ENCODE data around the gene KIF13A. TPM values are rescaled to one million over a fixed set of nuclear protein-coding genes. Genes with fewer than 3 reads are reported as not detected.

The KIF13A gene
- total and polyA plus RNA-seq, 2 experiments from 2014 or later: 8.4 to 28.2 TPM

DNA sequence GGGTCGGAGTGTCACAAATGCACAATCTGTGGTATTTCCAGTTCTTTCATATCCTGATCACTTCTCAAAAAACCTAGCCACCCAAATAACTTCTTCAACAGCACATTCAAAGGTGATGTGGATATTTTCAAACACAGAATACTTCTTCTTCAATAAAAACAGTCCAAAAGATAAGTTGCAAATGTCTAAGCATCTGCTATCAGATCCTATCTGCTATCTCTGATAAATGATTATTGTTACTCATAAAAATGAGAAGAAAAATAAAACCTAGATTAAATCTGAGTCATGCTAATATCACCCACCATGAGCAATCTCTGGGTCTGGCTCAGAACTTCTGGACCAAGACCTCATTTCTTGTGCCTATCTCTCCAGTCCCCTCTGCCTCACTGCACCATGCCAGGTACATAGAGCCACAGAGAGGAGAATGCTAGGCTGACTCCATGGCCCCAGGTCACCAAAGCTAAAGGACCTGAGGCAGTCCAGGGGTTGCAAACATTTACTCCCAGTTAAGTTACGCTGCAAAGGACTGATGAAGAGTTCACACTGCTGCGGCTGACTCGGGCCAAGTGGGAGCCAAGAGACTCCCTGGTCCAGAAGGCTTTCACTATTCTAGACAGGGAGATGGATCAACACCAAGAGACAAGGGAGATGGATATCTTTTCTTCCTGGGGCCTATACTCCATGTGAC lies 101.4 kb downstream of the KIF13A start:
- H3K27ac ChIP-seq (ENCODE audit: low read depth): no peak overlapping the region
- no peak overlapping the region for H2AFZ ChIP-seq
- TF ChIP-seq EZH2phosphoT487 (IDR thresholded peaks at IDR 0.05; ENCODE audit: unreplicated experiment) (no peak), POLR2AphosphoS5 (IDR thresholded peaks at IDR 0.05; ENCODE audit: low read depth) (no peak), EZH2 (IDR thresholded peaks at IDR 0.05; ENCODE audit: low read depth, unreplicated experiment) (no peak), CREB1 (CRISPR knock-in tag; IDR thresholded peaks at IDR 0.05; ENCODE audit: low read depth) (no peak), STAT1 (IDR thresholded peaks at IDR 0.05; ENCODE audit: unreplicated experiment) (no peak), ZNF331 (CRISPR knock-in tag; IDR thresholded peaks at IDR 0.05; ENCODE audit: low read depth) (no peak), NANOG (IDR thresholded peaks at IDR 0.05; ENCODE audit: borderline replicate concordance) (no peak), JUNB (IDR thresholded peaks at IDR 0.05; ENCODE audit: unreplicated experiment) (no peak), ZNF114 (CRISPR knock-in tag; IDR thresholded peaks at IDR 0.05) (no peak)
- TF ChIP-seq, protein P1, sequence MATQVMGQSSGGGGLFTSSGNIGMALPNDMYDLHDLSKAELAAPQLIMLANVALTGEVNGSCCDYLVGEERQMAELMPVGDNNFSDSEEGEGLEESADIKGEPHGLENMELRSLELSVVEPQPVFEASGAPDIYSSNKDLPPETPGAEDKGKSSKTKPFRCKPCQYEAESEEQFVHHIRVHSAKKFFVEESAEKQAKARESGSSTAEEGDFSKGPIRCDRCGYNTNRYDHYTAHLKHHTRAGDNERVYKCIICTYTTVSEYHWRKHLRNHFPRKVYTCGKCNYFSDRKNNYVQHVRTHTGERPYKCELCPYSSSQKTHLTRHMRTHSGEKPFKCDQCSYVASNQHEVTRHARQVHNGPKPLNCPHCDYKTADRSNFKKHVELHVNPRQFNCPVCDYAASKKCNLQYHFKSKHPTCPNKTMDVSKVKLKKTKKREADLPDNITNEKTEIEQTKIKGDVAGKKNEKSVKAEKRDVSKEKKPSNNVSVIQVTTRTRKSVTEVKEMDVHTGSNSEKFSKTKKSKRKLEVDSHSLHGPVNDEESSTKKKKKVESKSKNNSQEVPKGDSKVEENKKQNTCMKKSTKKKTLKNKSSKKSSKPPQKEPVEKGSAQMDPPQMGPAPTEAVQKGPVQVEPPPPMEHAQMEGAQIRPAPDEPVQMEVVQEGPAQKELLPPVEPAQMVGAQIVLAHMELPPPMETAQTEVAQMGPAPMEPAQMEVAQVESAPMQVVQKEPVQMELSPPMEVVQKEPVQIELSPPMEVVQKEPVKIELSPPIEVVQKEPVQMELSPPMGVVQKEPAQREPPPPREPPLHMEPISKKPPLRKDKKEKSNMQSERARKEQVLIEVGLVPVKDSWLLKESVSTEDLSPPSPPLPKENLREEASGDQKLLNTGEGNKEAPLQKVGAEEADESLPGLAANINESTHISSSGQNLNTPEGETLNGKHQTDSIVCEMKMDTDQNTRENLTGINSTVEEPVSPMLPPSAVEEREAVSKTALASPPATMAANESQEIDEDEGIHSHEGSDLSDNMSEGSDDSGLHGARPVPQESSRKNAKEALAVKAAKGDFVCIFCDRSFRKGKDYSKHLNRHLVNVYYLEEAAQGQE (IDR thresholded peaks at IDR 0.05; ENCODE audit: unreplicated experiment): no peak
- TF ChIP-seq, protein P2, sequence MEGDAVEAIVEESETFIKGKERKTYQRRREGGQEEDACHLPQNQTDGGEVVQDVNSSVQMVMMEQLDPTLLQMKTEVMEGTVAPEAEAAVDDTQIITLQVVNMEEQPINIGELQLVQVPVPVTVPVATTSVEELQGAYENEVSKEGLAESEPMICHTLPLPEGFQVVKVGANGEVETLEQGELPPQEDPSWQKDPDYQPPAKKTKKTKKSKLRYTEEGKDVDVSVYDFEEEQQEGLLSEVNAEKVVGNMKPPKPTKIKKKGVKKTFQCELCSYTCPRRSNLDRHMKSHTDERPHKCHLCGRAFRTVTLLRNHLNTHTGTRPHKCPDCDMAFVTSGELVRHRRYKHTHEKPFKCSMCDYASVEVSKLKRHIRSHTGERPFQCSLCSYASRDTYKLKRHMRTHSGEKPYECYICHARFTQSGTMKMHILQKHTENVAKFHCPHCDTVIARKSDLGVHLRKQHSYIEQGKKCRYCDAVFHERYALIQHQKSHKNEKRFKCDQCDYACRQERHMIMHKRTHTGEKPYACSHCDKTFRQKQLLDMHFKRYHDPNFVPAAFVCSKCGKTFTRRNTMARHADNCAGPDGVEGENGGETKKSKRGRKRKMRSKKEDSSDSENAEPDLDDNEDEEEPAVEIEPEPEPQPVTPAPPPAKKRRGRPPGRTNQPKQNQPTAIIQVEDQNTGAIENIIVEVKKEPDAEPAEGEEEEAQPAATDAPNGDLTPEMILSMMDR (conservative IDR thresholded peaks at IDR 0.05; ENCODE audit: low read depth in 2 of 2): no peak
- TF ChIP-seq, protein P3, sequence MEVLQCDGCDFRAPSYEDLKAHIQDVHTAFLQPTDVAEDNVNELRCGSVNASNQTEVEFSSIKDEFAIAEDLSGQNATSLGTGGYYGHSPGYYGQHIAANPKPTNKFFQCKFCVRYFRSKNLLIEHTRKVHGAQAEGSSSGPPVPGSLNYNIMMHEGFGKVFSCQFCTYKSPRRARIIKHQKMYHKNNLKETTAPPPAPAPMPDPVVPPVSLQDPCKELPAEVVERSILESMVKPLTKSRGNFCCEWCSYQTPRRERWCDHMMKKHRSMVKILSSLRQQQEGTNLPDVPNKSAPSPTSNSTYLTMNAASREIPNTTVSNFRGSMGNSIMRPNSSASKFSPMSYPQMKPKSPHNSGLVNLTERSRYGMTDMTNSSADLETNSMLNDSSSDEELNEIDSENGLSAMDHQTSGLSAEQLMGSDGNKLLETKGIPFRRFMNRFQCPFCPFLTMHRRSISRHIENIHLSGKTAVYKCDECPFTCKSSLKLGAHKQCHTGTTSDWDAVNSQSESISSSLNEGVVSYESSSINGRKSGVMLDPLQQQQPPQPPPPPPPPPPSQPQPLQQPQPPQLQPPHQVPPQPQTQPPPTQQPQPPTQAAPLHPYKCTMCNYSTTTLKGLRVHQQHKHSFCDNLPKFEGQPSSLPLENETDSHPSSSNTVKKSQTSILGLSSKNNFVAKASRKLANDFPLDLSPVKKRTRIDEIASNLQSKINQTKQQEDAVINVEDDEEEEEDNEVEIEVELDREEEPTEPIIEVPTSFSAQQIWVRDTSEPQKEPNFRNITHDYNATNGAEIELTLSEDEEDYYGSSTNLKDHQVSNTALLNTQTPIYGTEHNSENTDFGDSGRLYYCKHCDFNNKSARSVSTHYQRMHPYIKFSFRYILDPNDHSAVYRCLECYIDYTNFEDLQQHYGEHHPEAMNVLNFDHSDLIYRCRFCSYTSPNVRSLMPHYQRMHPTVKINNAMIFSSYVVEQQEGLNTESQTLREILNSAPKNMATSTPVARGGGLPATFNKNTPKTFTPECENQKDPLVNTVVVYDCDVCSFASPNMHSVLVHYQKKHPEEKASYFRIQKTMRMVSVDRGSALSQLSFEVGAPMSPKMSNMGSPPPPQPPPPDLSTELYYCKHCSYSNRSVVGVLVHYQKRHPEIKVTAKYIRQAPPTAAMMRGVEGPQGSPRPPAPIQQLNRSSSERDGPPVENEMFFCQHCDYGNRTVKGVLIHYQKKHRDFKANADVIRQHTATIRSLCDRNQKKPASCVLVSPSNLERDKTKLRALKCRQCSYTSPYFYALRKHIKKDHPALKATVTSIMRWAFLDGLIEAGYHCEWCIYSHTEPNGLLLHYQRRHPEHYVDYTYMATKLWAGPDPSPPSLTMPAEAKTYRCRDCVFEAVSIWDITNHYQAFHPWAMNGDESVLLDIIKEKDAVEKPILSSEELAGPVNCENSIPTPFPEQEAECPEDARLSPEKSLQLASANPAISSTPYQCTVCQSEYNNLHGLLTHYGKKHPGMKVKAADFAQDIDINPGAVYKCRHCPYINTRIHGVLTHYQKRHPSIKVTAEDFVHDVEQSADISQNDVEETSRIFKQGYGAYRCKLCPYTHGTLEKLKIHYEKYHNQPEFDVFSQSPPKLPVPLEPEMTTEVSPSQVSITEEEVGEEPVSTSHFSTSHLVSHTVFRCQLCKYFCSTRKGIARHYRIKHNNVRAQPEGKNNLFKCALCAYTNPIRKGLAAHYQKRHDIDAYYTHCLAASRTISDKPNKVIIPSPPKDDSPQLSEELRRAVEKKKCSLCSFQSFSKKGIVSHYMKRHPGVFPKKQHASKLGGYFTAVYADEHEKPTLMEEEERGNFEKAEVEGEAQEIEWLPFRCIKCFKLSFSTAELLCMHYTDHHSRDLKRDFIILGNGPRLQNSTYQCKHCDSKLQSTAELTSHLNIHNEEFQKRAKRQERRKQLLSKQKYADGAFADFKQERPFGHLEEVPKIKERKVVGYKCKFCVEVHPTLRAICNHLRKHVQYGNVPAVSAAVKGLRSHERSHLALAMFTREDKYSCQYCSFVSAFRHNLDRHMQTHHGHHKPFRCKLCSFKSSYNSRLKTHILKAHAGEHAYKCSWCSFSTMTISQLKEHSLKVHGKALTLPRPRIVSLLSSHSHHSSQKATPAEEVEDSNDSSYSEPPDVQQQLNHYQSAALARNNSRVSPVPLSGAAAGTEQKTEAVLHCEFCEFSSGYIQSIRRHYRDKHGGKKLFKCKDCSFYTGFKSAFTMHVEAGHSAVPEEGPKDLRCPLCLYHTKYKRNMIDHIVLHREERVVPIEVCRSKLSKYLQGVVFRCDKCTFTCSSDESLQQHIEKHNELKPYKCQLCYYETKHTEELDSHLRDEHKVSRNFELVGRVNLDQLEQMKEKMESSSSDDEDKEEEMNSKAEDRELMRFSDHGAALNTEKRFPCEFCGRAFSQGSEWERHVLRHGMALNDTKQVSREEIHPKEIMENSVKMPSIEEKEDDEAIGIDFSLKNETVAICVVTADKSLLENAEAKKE (CRISPR knock-in tag; IDR thresholded peaks at IDR 0.05): no peak
- TF ChIP-seq, protein P4, sequence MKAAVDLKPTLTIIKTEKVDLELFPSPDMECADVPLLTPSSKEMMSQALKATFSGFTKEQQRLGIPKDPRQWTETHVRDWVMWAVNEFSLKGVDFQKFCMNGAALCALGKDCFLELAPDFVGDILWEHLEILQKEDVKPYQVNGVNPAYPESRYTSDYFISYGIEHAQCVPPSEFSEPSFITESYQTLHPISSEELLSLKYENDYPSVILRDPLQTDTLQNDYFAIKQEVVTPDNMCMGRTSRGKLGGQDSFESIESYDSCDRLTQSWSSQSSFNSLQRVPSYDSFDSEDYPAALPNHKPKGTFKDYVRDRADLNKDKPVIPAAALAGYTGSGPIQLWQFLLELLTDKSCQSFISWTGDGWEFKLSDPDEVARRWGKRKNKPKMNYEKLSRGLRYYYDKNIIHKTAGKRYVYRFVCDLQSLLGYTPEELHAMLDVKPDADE (IDR thresholded peaks at IDR 0.05): no peak
- H3K9me2 ChIP-seq (ENCODE audit: insufficient read depth): no peaks in the 10 kb centered on the region
- no peaks in the 10 kb centered on the region for H3F3A ChIP-seq (replicated peaks; ENCODE audit: low read depth)
- Mint-ChIP-seq H3K27ac (no peak overlapping the region), H3K4me3 (no peak overlapping the region), H3K9me3 (no peaks in the 10 kb centered on the region), H3K36me3 (ENCODE audit: low read depth) (no peaks in the 10 kb centered on the region), H3K27me3 (ENCODE audit: insufficient read depth, low read depth, poor library complexity) (no peaks in the 10 kb centered on the region), H3K4me1 (peaks cover 3% of the 10 kb centered on the region; the same call in 2 of the 3 replicates)
- no peak for DNase-seq (ENCODE audit: low spot score)
- peaks cover 3% of the 10 kb centered on the region; the same call in 1 of the 2 replicates for H4K20me1 ChIP-seq (replicated peaks; ENCODE audit: insufficient read depth)
- no peak for ATAC-seq
- H3K4me1 ChIP-seq (ENCODE audit: insufficient read depth): peaks cover 4% of the 10 kb centered on the region; the same call in 1 of the 2 replicates
- no peak overlapping the region for H3K4me2 ChIP-seq
- H3K27me3 ChIP-seq (ENCODE audit: insufficient read depth): no peaks in the 10 kb centered on the region
- H3K36me3 ChIP-seq (ENCODE audit: insufficient read depth): no peaks in the 10 kb centered on the region
- H3K4me3 ChIP-seq: no peak overlapping the region
- H3K79me2 ChIP-seq (replicated peaks; ENCODE audit: insufficient read depth): peaks cover 9% of the 10 kb centered on the region; the same call in 1 of the 2 replicates

All from GM23338 (cell line).